ENCODE results near the gene KLK3.
"Not testable (repeated sequence)": the region's sequence is repeated elsewhere in the genome, so short reads cannot be mapped to it uniquely, and the experiment has no call there.

KLK3 gene

DNA sequence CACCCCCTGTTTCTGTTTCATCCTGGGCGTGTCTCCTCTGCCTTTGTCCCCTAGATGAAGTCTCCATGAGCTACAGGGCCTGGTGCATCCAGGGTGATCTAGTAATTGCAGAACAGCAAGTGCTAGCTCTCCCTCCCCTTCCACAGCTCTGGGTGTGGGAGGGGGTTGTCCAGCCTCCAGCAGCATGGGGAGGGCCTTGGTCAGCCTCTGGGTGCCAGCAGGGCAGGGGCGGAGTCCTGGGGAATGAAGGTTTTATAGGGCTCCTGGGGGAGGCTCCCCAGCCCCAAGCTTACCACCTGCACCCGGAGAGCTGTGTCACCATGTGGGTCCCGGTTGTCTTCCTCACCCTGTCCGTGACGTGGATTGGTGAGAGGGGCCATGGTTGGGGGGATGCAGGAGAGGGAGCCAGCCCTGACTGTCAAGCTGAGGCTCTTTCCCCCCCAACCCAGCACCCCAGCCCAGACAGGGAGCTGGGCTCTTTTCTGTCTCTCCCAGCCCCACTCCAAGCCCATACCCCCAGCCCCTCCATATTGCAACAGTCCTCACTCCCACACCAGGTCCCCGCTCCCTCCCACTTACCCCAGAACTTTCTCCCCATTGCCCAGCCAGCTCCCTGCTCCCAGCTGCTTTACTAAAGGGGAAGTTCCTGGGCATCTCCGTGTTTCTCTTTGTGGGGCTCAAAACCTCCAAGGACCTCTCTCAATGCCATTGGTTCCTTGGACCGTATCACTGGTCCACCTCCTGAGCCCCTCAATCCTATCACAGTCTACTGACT, at the start of gene KLK3:
Gene KLK3 (plus strand): TSS at position 280 of the 775 bp plus-strand sequence. CDS start 41 bp downstream, at position 321.
- no peak for DNase-seq

DNA sequence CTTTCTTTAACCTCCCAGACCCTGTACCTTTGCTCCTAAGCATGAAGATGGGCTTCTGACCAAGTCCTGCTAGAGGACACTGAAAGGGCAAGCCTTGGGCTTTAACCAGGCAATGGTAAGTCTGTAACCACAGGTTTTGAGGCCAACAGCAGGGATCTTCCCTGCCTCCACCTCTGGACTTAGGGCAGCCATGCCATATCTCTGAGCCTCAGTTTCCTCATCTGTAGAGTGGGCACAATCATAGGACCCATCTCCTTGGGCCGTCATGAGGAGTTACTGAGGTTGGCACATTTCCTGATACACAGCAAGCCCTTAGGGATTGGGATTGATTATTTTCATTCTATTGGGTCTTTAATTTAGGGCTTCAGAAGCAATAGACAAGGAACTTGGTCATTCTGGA, 45.9 kb upstream of the KLK3 start:
- no peak for DNase-seq

DNA sequence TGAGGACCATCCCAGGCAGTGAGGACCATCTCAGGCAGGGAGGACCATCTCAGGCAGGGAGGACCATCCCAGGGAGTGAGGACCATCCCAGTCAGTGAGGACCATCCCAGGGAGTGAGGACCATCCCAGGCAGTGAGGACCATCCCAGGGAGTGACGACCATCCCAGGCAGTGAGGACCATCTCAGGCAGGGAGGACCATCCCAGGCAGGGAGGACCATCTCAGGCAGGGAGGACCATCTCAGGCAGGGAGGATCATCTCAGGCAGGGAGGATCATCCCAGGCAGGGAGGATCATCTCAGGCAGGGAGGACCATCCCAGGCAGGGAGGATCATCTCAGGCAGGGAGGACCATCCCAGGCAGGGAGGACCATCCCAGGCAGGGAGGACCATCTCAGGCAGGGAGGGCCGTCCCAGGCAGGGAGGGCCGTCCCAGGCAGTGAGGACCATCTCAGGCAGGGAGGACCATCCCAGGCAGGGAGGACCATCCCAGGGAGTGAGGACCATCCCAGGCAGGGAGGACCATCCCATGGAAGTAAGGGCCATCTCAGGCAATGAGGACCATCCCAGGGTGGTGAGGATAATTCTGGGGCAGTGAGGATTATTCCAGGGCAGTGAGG, 43.0 kb upstream of the KLK3 start:
- DNase-seq, result not testable (repeated sequence)

DNA sequence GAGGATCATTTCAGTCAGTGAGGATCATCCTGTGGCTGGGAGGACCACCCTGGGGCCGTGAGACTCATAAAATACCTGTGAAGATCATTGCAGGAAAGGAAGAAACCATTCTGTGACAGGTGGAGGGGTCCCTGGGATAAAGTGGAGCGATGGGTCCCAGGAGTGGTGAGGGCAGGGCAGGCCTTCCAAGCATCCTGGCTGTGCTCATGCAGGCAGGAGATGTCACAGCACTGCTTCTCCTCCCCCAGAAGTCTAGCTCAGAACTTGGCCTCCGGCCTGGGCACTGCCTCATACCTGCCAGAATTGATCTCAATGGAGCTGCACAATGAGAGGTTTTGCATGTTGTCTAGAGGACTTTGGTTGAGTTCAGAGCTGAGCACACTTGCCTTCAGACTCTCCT, 42.2 kb upstream of the KLK3 start:
- no peak for DNase-seq

DNA sequence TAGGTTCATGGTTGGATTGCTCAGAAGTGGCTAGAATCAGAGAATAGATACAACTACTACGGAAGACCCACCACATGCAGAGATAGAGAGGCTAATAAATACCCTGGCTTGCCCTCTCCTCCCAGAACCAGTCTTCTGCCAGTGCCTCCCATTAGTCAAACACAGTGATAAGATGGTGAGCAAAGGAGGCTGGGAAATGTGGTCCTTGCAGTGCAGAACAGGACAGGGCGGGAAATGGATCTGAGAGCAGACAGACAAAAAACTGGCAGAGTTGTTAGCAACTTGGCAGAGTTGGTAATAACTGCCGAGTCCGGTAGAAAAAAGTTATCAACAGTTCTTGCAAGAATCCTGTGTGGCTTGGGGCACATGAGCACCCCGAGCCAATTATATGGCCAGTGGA, 39.8 kb upstream of the KLK3 start:
- no peak for DNase-seq

DNA sequence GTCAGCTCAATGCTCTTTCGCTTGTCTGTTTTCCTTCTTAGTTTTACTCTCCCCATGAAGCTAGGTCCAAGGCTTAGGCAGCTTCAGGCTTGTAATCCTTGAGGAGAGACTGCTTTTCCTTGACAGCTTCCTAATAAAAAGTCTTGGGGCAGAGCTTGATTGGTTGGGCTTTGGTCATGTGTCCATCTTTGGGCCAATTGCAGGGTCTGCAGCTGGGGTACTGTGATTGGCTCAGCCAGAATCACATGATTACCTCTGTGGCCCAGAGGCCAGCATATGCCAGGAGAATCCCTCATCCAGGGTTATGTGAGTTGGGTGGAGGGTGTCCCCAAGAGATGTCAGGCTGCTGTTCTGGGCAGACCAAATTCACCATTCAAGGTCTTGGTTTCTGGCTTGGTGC, 39.3 kb upstream of the KLK3 start:
- no peak for DNase-seq

DNA sequence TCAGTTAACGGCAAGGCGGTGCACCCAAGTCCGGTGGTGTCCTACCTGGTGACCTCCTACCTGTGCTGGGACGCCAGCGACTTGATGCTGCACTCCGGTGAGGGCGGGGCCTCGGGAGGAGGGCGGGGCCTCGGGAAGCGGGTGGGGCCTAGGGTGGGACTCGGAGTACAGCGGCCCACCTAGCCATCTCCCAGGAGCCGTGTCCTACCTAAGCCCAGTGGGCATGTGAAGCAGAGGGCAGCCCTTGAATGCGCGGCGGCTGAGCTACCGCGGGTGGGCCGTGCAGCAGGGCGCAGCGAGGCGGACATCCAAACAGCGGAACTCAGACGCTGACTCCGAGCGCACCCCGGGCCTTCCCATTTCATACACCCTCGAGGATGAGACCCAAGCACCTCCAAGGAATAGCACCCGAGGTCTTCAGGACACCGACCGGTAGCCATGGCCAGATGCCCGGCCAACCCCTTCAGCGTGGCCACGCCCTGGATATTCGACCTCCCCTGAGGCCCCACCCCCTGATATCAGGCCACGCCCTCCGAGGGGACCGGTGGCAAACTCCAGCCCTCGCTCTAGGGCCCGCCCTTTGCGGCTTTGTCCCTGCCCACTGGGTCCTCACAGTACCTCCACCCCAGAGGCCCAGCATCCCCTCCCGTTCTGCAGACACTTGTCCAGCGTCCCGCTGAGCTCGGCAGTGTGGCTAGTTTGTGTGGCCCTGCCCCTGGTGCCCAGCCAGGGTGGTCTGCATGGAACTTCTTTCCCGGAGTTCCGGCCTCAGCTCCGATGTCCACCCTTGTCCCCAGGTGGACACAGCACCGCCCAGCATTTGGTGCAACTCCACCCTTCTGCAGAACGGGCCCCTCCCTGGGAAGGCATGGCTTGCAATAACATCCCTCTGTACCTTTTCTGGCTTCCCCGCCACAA, 36.5 kb upstream of the KLK3 start:
- DNase-seq, result no peak

DNA sequence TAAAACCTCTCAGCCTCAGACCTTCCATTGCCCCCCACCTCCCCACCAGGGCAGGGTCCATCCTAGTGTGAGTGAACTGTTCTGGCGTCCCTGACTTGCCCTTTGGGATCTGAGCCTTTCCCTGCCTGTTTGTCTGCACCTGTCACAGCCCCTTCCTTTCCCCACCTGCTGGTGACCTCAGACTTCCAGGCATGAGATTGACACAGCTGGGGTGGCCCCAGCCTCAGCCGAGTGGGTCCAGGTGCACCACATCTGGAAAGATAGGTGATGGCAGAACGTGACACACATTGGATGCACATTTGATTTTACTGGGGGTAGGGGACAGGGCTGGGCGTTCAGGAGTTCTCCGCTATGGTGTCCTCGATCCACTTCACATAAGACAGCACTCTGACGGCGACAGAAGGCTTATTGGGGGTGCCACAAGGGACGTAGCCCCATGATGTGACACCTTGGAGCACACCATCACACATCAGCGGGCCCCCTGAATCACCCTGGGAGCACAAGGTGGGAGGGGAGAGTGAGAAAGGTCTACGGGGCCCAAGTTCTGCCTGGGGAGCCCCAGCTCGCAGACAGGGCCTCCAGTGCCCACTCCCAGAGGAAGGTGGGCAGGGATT, 35.7 kb upstream of the KLK3 start:
- DNase-seq, result no peak

DNA sequence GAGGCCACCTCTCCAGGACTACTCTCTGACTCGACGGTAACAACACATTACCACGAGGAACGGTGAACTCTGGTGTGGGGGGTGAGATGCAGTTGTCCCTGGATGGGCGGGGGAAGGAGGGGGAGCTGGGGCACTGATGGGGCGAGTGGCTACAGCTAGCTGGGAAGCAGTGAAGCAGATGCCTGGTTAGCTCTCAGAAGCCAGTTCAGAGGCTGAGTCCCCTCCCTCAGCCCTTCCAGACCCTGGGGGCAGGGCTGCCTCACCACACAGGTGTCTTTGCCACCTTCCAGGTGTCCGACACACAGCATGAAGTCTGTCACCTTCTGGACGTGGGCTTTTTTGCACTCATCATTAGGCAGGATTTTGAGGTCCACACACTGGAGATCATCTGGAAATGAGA, 35.1 kb upstream of the KLK3 start:
- no peak for DNase-seq

DNA sequence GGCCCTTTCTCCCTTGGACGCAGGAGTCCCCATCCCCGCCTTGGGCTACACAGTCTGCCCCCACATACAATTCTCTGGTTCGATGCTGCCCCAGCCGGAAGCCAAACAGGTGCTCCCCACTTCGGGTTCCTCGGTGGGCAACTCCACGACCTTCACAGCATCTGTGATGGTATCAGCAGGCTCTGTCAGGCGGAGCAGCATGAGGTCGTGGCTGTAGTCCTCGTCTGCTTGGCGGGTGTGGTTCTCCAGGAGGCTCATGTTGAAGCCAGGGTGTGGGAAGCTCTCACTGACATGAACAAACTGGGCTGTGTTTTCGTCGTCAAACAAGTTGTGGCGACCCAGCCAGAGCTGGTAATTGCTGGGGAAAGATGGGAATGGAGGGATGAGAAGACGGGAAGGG, 34.6 kb upstream of the KLK3 start:
- DNase-seq, result no peak

DNA sequence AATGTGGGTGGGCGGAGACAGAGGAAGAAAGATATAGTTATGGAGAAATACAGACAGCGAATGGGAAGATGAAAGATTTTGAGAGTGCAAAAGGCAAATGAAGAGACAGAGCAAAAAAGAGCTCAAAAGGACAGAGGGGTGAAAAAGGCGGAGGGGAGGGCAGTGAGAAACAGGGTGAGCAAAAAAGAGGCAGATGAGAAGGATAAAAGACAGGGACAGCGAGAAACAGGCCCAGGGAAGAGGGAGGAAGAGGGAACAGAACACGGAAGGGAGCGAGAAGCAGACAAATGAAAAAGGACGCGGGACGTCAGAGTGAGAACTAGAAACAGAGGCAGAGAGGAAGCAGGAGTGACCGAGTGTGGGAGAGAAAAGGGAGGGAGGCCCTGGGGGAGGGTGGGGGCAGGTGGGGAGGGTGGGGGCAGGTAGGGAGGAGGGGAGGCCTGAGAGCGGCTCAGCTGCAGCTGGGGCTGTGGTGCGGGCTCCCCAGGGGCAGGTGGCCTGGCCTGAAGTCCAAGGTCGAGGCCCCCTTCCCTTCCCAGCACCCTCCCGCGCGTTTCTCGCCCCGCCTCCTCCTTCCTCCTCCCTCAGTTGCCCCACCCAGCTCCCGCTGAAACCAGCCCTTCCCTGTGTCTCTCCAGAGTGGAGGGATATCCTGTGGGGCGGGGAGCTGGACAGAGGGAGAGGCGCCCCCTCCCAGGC, 34.0 kb upstream of the KLK3 start:
- DNase-seq, result no peak

DNA sequence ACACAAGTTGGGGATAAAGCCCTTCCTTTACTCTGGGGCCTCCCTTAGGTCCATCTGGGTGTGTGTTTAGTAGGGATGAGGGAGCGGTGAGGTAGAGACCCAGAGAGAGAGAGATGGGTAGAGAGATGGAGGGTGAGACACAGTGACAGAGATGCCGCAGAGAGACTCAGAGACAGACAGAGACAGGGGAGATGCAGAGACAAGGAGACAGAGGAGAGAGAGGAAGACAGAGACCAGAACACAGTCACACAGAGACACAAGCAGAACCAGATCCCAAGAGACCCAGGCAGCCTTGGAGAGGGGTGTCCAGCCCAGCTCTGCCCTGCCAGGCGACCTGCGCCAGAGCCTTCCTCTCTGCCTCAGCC, 33.5 kb upstream of the KLK3 start:
- no peak for DNase-seq

DNA sequence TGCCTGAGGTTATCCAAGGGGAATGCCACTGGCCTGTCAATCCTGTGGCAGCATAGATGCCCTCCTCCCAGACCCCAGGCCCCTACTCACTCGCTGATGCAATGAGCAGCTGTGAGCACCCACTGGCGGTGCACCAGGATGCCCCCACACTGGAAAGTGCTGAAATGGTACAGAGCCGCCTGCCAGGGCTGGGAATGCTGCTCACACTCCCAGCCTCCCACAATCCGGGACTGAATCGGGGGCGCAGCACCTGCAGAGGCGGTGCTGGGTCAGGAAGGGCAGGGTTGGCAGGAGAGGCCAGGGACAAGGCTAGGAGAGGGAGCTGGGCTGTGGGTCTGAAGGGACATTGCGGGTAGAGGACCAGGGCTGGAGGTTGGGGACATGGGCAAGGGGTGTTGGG, 33.1 kb upstream of the KLK3 start:
- no peak for DNase-seq

DNA sequence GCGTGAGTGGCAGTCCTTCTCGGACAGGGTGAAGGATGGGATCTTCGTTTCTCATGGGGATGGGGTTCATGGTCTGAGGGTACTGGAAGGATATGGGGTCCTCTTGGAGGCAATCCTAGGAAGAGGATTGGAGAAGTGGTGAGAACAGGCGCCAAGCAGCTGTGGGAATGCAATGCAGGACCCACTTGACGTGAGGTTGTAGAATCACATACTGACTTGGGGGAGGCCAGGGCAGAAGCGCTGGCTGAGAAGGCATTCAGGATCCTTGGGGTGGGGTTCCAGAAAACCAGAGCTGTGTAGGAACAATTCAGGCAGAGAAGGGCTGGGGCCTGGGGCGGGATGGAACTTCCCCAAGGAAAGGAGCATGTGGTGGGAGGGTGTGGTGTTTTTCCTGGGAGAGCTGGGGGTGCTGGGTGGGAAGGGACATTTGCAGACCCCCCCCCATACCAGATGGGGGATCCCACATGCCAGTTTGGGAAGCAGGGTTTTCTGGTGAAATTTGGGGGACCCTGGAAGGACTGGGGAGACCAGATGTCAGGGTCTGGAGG, 32.0 kb upstream of the KLK3 start:
- DNase-seq, result no peak

DNA sequence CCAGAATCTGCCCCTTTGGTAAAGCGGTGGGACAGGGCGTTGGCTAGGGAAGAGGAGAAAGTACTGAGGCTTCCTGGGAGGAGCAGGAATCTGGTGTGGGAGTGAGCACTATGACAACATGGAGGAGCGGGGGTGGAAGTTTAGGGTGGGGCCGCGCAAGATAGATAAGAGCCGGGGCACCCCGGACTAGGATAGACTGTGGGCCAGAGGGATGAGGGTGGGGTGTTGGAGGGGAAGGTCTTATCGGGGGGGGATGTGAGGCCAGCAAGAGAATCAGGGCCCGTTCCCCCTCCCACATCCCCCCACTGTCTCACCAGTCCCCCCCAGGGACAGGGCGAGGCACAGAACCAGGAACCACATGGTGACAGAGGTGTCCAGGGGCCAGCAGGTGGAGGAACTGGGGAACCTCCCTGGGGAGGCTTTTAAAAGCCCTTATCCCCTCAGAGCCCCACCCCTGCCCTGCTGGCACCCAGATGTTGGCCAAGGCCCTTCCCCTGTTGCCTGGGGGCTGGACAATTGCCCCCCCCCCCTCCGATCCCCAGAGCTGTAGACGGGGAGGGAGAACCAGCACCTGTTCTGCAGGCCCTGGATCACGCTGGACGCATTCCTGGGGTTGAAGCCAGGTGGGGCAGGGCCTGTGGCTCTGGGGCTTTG, 31.2 kb upstream of the KLK3 start, which contains the start of gene KLK1:
Gene KLK1 (minus strand): TSS at position 399 of the 654 bp plus-strand sequence. CDS start 39 bp downstream, at position 360.
- DNase-seq, result no peak

DNA sequence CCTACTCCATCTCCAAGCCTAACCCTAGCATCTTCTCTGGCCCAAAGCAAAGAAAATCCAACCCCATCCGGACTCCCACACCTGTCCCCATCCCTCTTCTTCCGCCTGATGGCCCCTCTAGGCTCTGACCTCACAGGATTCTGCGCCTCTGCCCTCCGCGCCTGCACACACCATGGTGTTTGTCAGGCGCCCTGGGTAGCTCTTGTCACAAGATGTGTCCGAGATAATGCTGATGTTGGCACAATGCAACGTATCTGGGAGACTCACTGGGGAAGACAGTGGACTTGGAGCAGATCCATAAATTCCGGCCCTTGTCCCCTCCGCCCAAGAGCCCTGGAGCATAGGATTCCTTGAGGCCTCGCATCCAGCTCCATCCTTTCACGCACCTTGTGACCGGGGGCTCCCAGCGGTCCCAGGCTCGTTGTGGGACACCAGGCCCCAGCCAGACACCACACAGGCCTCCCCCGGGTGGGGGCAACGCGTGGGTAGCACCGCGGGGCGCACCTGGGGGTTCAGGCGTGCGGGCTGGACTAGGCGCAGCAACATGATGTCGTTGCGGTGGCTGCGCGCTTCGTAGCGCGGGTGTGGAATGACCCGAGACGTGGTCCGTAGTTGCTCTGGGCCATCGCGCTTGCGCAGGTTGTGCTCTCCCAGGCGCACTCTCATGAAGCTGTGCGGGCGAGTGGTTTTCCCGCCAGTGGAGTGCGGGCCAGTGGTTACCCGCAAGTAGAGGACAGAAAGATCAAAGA, 28.0 kb upstream of the KLK3 start:
- no peak for DNase-seq

DNA sequence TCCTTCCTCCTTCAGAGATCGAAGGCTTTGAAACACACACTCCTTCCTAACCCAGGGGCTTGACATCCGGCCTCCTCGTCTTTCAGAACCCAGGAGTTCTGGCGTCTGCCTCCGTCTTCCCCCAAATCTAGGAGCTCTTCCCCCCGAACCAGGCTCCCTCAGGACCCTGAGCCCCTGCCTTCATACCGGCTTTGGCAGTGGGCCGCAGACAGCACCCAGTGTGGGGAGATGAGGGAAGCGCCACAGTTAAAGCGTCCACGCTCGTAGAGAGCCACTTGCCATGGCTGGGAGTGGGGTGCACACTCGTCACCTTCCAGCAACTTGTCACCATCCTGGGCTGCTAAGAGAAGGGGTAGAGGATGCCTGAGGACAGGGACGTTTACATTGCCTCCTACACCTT, 27.2 kb upstream of the KLK3 start:
- DNase-seq, result no peak

DNA sequence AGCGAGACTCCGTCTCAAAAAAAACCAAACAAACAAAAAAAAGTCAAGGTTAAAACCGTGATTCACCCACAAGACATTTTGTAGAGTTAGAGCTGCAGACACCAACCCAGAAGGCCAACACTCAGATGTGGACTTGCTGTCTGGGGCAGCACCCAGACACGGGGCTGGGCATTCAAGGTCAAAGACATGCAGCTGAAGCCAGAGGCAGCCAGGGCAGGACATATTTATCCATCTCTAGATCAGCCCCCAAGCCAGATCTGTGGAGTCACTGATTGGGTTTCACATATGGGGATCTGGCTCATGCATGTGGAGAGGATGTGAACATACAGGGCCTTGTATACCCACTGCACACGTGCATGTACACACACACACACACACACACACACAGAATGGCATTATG, 24.9 kb upstream of the KLK3 start:
- DNase-seq, result no peak

DNA sequence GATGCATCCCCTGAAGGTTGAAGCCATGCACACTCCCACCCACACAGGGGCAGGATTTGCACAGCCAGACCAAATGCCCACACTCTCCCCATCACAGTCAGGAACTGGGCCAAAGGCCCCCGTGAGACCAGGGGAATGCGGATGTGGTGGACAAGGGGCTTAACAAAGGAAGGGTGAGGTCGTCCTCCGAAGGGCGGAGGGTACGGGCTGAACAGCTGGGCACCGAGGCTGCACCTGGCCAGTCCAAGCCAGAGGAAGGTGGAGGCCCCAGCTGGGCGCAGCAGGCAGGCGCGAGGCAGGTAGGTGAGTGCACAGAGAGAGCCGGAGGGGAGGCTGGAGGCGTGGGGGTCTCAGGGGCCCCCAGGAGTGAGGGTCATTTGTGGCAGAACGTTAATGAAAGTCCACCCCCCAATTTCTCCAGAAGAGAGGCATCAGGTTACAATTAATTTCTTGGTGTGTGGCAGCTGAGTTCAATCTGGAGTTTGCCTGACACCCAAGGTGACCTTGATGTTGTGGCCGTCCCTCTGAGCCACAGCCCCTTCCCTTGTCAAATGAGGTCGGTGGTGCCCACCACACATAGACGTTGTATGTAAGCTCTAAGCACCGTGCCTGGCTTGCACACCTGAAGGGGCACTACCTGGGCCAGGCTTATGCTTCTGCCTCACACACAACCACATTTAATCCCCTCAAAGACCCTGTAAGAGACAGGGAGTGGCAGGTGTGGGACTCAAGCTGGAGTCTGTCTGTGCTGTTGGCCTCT, 24.3 kb upstream of the KLK3 start:
- DNase-seq, result no peak

DNA sequence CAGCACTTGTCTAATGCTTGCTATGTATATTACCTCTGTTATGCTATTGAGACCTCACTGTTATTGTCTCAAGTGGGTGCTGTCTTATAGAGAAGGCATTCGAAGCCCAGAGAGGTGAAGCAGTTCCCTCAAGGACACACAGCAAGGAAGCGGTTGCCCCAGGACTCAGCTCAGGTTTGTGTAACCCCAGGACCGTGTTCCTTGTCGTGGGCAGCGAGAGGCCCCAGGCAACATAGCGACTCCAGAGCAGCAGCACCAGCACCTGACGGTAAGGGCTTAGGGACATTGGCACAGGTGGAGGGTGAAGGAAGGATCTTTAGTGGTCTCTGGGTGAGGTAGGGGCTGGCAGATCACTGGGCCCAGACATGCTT, 23.7 kb upstream of the KLK3 start:
- DNase-seq, result no peak
